Measurements from ENCODE around the gene USP54.

DNA sequence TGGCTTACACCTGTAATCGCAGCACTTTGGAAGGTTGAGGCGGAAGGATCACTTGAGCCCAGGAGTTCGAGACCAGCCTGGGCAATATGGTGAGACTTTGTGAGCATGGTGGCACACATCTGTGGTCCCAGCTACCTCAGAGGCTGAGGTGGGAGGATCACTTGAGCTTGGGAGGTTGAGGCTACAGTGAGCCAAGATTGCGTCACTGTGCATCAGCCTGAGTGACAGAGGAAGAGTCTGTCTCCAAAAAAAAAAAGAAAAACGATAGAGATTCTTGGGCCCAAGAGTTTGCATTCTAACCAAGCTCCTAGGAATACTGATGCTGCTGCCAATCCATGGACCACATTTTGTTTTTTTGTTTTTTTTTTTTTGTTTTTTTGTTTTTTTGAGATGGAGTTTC is 38.0 kb upstream of the USP54 start:
- TF ChIP-seq CTCF (IDR thresholded peaks at IDR 0.05) = no peak
- TF ChIP-seq POLR2A (IDR thresholded peaks at IDR 0.05) = no peak
- TF ChIP-seq EP300 (IDR thresholded peaks at IDR 0.05) = no peak

Data from tibial nerve (tissue), 4 donors.